D721Med (cell line): ENCODE measurements around the gene CENPP.

Source experiments
- DNase-seq: peaks from one replicate; pipeline ENCODE4 v3.0.0; 2011; ENCODE audit warnings: low spot score; ENCODE audit not compliant: insufficient read length
- FAIRE-seq: peaks from 2 replicates; lab custom pipeline; 2011; peaks lifted over from hg19 to GRCh38; lab: Jason Lieb, UNC
- TF ChIP-seq, protein P1 (sequence below): IDR thresholded peaks from 2 replicates; pipeline ENCODE4 v1.5.1; 2012; ENCODE audit warnings: mild to moderate bottlenecking, control low read depth; ENCODE audit not compliant: insufficient read depth; ENCODE audit errors: missing control alignments

The CENPP gene

GRCh38 chr9:92520837-92521236 lies 195.1 kb downstream of the CENPP start:
- FAIRE-seq (no peak), DNase-seq (no peak)

DNA sequence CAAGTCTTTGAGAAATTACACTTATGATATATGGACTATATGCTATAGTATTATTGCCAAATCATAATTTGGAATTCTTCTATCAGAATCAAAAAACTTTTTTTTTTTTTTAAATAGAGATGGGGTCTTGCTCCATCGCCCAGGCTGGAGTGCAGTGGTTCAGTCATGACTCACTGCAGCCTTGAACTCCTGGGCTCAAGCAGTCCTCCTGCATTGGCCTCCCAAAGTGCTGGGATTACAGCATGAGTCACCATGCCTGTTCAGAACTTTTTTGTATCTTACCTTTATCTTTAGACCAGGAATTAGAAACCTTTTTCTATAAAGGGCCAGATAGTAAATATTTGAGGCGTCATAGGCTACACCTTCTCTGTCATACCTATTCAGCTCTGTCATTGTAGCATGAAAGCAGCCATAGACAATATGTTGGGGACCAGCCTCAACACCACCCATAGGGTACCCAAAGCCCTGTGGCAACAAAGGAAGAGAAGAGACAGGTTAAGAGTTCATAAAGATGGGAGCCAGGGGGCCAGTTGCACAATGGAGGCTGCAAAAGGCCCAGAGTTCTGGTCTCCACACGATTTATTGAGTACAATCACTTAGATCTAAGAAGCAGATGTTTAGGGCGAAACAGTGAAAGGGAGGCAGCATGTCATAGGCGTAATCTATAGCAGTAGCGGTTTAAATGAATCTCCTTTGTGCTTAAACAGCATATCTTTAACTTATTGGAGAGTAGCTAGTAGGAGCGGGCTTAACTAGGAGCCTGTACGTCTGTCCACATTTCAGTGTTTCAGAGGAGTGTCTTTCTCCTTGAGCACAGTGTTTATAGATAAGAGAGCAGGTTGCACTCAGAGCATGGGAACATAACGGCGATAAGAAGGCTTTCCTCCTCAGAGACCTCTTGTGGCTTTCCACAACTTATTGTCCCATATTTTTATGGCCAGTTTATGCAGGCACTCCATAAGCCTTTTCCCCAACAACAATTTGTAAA lies 197.5 kb downstream of the CENPP start:
- FAIRE-seq (no peak), DNase-seq (no peak)
- TF ChIP-seq, protein P1, sequence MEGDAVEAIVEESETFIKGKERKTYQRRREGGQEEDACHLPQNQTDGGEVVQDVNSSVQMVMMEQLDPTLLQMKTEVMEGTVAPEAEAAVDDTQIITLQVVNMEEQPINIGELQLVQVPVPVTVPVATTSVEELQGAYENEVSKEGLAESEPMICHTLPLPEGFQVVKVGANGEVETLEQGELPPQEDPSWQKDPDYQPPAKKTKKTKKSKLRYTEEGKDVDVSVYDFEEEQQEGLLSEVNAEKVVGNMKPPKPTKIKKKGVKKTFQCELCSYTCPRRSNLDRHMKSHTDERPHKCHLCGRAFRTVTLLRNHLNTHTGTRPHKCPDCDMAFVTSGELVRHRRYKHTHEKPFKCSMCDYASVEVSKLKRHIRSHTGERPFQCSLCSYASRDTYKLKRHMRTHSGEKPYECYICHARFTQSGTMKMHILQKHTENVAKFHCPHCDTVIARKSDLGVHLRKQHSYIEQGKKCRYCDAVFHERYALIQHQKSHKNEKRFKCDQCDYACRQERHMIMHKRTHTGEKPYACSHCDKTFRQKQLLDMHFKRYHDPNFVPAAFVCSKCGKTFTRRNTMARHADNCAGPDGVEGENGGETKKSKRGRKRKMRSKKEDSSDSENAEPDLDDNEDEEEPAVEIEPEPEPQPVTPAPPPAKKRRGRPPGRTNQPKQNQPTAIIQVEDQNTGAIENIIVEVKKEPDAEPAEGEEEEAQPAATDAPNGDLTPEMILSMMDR = no peak

More at GRCh38 chr9:92520837-92521236, 195.1 kb downstream of the CENPP start:
- TF ChIP-seq, protein P1 = no peak

- TF ChIP-seq, protein P1 = no peak
- DNase-seq = no peak
- FAIRE-seq = no peak
These were observed 199.1 kb downstream of the CENPP start for GRCh38 chr9:92524881-92525280.

DNA sequence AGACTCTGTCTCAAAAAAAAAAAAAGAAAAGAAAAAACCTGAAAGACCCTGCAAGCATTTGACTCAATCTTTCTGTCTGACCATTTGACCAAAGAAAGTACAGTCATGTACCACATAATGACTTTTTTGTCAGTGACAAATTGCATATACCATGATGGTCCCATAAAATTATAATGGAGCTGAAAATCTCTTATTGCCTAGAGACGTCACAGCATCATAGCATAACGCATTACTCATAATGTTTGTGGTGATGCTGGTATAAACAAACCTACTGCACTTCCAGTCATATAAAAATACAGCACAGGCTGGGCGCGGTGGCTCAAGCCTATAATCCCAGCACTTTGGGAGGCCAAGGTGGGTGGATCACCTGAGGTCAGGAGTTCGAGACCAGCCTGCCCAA lies 199.6 kb downstream of the CENPP start:
- FAIRE-seq = no peak
- TF ChIP-seq, protein P1 = no peak
- DNase-seq = no peak

DNA sequence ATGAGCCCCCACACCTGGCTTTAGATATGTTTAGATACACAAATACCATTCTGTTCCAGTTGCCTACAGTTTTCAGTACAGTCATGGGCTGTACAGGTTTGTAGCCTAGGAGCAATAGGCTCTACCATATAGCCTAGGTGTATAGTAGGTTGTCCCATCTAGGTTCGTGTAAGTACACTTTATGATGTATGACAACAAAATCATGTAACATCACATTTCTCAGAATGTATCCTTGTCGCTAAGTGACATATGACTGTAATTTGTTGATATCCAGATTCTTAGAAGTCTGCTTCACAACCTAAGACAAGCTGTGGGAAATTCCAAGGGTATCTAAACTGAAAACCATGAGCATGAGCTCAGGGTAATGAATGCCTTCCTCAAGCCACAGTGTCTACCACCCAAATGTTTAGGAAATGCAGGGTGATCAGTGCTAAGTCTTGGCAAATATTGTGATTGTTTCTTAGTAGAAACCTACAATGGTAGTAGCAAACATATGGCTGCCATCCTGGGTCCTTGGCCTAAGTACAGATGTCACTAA lies 201.6 kb downstream of the CENPP start:
- no peak for FAIRE-seq
- TF ChIP-seq, protein P1 = no peak
- DNase-seq = no peak

DNA sequence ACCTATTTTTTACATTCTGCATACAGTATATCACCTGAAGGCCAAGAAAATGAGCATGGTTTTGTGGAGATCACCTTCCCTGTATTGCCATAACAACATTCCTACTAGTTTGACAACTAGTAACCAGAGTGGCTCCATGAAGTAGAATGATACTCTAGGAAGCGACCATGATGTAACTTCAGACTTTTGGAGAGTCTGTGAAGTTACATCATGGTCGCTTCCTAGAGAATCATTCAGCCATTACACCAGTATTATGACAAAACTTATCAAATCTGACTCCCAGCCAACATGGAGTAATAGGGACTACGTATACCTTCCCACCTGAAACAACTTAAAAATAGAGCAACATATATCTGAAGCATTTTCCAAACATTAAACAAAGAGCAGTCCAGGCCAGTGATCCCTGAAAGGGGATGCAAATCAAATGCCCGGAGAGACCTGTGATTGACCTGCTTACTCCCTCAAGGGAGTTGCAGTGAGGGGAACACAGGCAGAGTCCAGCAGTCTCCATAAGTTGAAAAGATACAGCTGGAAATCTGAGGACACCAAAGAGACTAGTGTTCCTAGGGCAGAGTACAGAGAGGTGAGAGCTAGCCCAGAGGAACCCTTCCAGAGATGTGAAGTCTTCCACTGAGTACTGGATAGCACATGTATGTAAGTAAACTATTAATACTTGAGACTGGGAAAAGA lies 202.2 kb downstream of the CENPP start:
- FAIRE-seq (no peak), DNase-seq (no peak)
- TF ChIP-seq, protein P1 = no peak

GRCh38 chr9:92528522-92528849 lies 202.7 kb downstream of the CENPP start:
- DNase-seq (no peak), FAIRE-seq (peak; percentile 79)
- TF ChIP-seq, protein P1 = no peak
